Colonic mucosa (tissue), 4 donors: ENCODE results near the gene SAFB2. TPM values are rescaled to one million over a fixed set of nuclear protein-coding genes. Genes with fewer than 3 reads are reported as not detected.

Experiments
- DNase-seq: peaks from one replicate; pipeline ENCODE4 v3.0.0-alpha.2; 2020
- H3K27ac ChIP-seq: fragments of 200-600 bp; one replicate; pipeline ENCODE4 v1.8.0; 2021
- H3K27me3 ChIP-seq: fragments of 200-600 bp; one replicate; pipeline ENCODE4 v1.8.0; 2021
- H3K36me3 ChIP-seq: fragments of 200-600 bp; one replicate; pipeline ENCODE4 v1.8.0; 2021
- H3K4me1 ChIP-seq: fragments of 200-600 bp; one replicate; pipeline ENCODE4 v1.8.0; 2021; ENCODE audit warnings: mild to moderate bottlenecking
- H3K4me3 ChIP-seq: fragments of 200-600 bp; one replicate; pipeline ENCODE4 v1.8.0; 2021
- H3K9ac ChIP-seq, 2 donors: one replicate each; pipeline ENCODE4 v1.7.0; 2013; ENCODE audit warnings: control low read depth in 2 of 2, low read depth in 2 of 2, low read length in 2 of 2
- H3K9me3 ChIP-seq: fragments of 200-600 bp; one replicate; pipeline ENCODE4 v1.8.0; 2021
- CTCF ChIP-seq: fragments of 200-600 bp; IDR thresholded peaks from one replicate; pipeline ENCODE4 v1.8.0; 2022; ENCODE audit warnings: antibody characterized with exemption, mild to moderate bottlenecking
- intact Hi-C: fragments of 100-400 bp; cut with DNase I; formaldehyde crosslinking; loops from one replicate; pipeline ENCODE4 v1.14.1; 2022
- total RNA-seq, 2 donors: library from RNA; stranded (reverse); fragmentation: NEBNext Ultra II Directional in 1 of 2; extraction: Animal tissue kit (Norgen Biotek cat#: 25700) in 1 of 2; gene quantifications; one replicate each; pipeline ENCODE4 v1.2.1, GENCODE V29; 2021
- donor health status: healthy.
- donor health status: DM: no; HTN: no; CAD: no.
- donor health status: DM: no; HTN: no; CAD: no.

The SAFB2 gene
- 100 to 1,000 TPM in 1 of 2 donors, 10 to 100 TPM in 1; 46.1 to 108 TPM for total RNA-seq

GRCh38 chr19:5622465-5623396 lies at the start of gene SAFB2, which contains the start of gene SAFB:
TSS of gene SAFB2 (minus strand) at chr19:5622776. CDS start at chr19:5622715, 61 bp downstream.
TSS of gene SAFB (plus strand) at chr19:5623083. CDS start at chr19:5623206, 123 bp downstream.
- TF ChIP-seq CTCF: no peak
- peak; percentile 99 for DNase-seq
- H3K9me3 ChIP-seq: no peaks in the 10 kb centered on the region
- H3K27me3 ChIP-seq: no peaks in the 10 kb centered on the region
- intact Hi-C loops: no loop called here
- peak within 1 kb of the TSS; percentile 94 to 98 for H3K9ac ChIP-seq
- H3K36me3 ChIP-seq: peaks cover 16% of the 10 kb centered on the region
- H3K27ac ChIP-seq: peak within 1 kb of the TSS; percentile 93
- H3K4me1 ChIP-seq: peaks cover 9% of the 10 kb centered on the region
- peak within 1 kb of the TSS; percentile 89 for H3K4me3 ChIP-seq

GRCh38 chr19:5671600-5671999 lies 49.0 kb upstream of the SAFB2 start:
- TF ChIP-seq CTCF: no peak
- Histone ChIP-seq H3K4me3 (no peak overlapping the region), H3K9ac (no peak overlapping the region), H3K27ac (no peak overlapping the region), H3K36me3 (peaks cover 12% of the 10 kb centered on the region), H3K4me1 (no peaks in the 10 kb centered on the region), H3K27me3 (no peaks in the 10 kb centered on the region), H3K9me3 (no peaks in the 10 kb centered on the region)
- intact Hi-C loops: no loop called here
- DNase-seq: no peak

- H3K27ac ChIP-seq: no peak overlapping the region
- DNase-seq: no peak
- H3K4me3 ChIP-seq: no peak overlapping the region
- intact Hi-C loops: no loop called here
- TF ChIP-seq CTCF: no peak
- no peaks in the 10 kb centered on the region for H3K4me1 ChIP-seq
- H3K36me3 ChIP-seq: peaks cover 17% of the 10 kb centered on the region
- no peaks in the 10 kb centered on the region for H3K27me3 ChIP-seq
- no peaks in the 10 kb centered on the region for H3K9me3 ChIP-seq
- H3K9ac ChIP-seq: no peak overlapping the region
Measured at GRCh38 chr19:5669212-5669611, 46.6 kb upstream of the SAFB2 start.

GRCh38 chr19:5667751-5668271 lies 45.2 kb upstream of the SAFB2 start:
- no peak for DNase-seq
- TF ChIP-seq CTCF: no peak
- Histone ChIP-seq H3K9ac (no peak overlapping the region), H3K36me3 (peaks cover 30% of the 10 kb centered on the region), H3K27ac (no peak overlapping the region), H3K27me3 (no peaks in the 10 kb centered on the region), H3K9me3 (no peaks in the 10 kb centered on the region), H3K4me1 (no peaks in the 10 kb centered on the region), H3K4me3 (no peak overlapping the region)
- intact Hi-C loops: no loop called here

GRCh38 chr19:5666921-5667610 lies 44.5 kb upstream of the SAFB2 start:
- H3K9me3 ChIP-seq: no peaks in the 10 kb centered on the region
- DNase-seq: no peak
- TF ChIP-seq CTCF: no peak
- H3K9ac ChIP-seq: no peak overlapping the region
- H3K4me1 ChIP-seq: no peaks in the 10 kb centered on the region
- no peak overlapping the region for H3K27ac ChIP-seq
- no peaks in the 10 kb centered on the region for H3K27me3 ChIP-seq
- intact Hi-C loops: no loop called here
- H3K4me3 ChIP-seq: no peak overlapping the region
- H3K36me3 ChIP-seq: peaks cover 30% of the 10 kb centered on the region
